Transverse colon (tissue), 4 donors: ENCODE data around the gene KRTAP21-2. TPM values are rescaled to one million over a fixed set of nuclear protein-coding genes. Genes with fewer than 3 reads are reported as not detected.
"Not testable (repeated sequence)": the region's sequence is repeated elsewhere in the genome, so short reads cannot be mapped to it uniquely, and the experiment has no call there.

ENCODE experiments used
- DNase-seq: peaks from one replicate; pipeline ENCODE4 v3.0.0-alpha.2; 2019
- H3K27ac ChIP-seq, 4 donors: fragments of 200-600 bp; sonication (generic); 2 replicates each; pipeline ENCODE4 v1.5.1; 2016 to 2018; ENCODE audit warnings: inconsistent platforms in 4 of 4
- H3K27me3 ChIP-seq: fragments of 200-600 bp; sonication (generic); 2 replicates; pipeline ENCODE4 v1.5.1; 2017; ENCODE audit warnings: inconsistent platforms
- H3K36me3 ChIP-seq, 4 donors: fragments of 200-600 bp; sonication (generic); 2 replicates each; pipeline ENCODE4 v1.5.1; 2017 to 2019; ENCODE audit warnings: inconsistent platforms in 4 of 4
- H3K4me1 ChIP-seq, 4 donors: fragments of 200-600 bp; sonication (generic); 2 replicates each; pipeline ENCODE4 v1.5.1; 2017 to 2020; ENCODE audit warnings: inconsistent platforms in 4 of 4
- H3K4me3 ChIP-seq, 4 donors: fragments of 200-600 bp; sonication (generic); 1 replicate in 1 of 4; 2 replicates in 3 of 4; pipeline versions ENCODE4 v1.5.1 to v1.6.1; 2017 to 2019; ENCODE audit warnings: inconsistent platforms in 4 of 4
- H3K9me3 ChIP-seq, 2 donors: fragments of 200-600 bp; sonication (generic); 2 replicates each; pipeline ENCODE4 v1.5.1; 2017 to 2019; ENCODE audit warnings: inconsistent platforms in 2 of 2
- EP300 ChIP-seq: sonication (generic); formaldehyde crosslinking; IDR thresholded peaks from one replicate; pipeline ENCODE4 v1.6.1; 2017; ENCODE audit warnings: antibody characterized with exemption, low read depth
- POLR2A ChIP-seq: fragments of 450-650 bp; IDR thresholded peaks from one replicate; pipeline ENCODE4 v1.6.1; 2016; ENCODE audit warnings: antibody characterized with exemption, mild to moderate bottlenecking, moderate library complexity
- POLR2AphosphoS5 ChIP-seq, 3 donors: sonication (generic); formaldehyde crosslinking; IDR thresholded peaks; one replicate each; pipeline ENCODE4 v1.6.1; 2016; ENCODE audit warnings: antibody characterized with exemption in 3 of 3
- WGBS, 2 donors: methylation state at CpG; one replicate each; pipeline ENCODE4 v1.1.5; 2018; ENCODE audit warnings: low coverage in 1 of 2; 5-methylcytosine and 5-hydroxymethylcytosine counted together
- in situ Hi-C, 4 donors: fragments of 200-750 bp; cut with MboI; loops; one replicate each; pipeline versions ENCODE4 v1.15.0 to v1.15.1; 2017; ENCODE audit warnings: low sequenced_read_pairs in 3 of 4, low pct_ligation_motif_present in 1 of 4, low pct_unique_long_range_greater_than_20kb in 1 of 4
- intact Hi-C: fragments of 100-400 bp; cut with DNase I; formaldehyde crosslinking; loops from one replicate; pipeline ENCODE4 v1.15.1; 2023; ENCODE audit warnings: low total_unique reads
- total RNA-seq, 4 donors: library from RNA; depleted of rRNA; stranded (reverse); fragments of >200 nt; gene quantifications; one replicate each; pipeline ENCODE4 v1.1.0, GENCODE V29; 2016
- TF ChIP-seq, protein P1 (sequence below), 5 experiments: fragments of 200-600 bp in 3 of 5; fragments of 450-650 bp in 2 of 5; sonication (generic) in 3 of 5; IDR thresholded peaks; 1 replicate in 2 of 5; 2 replicates in 3 of 5; pipeline ENCODE4 v1.5.1; 2016 to 2017; ENCODE audit warnings: antibody characterized with exemption in 5 of 5, inconsistent platforms in 3 of 5, mild to moderate bottlenecking in 2 of 5, moderate library complexity in 1 of 5

The KRTAP21-2 gene
- total RNA-seq, 4 donors from 2014 or later, result not detected

DNA sequence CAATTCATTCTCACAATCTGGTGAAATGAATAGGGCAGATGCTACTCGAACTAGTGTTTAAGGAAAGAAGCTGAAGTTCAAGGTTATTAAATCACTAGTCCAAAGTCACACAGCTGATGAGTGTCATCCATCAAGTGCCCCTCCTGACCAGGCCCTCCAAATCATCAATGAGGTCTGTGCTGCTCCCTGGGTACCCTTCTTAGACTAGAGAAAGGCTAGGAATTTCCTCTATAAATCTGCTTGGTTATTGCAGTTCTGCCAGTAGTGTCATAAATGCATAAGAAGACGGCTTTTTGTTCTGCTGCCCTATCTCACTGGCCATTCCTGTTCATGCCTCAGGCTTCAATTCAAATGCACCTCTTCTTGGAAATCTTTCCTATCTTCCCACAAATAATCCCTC lies 13.7 kb upstream of the KRTAP21-2 start:
- H3K4me3 ChIP-seq, result no peak overlapping the region
- DNase-seq, result no peak
- no peak overlapping the region for H3K27ac ChIP-seq
- TF ChIP-seq EP300, result no peak
- no peaks in the 10 kb centered on the region for H3K36me3 ChIP-seq
- 35 to 55% methylated on average over 2 of the region's 2 CpGs for WGBS, 2 donors
- in situ Hi-C loops (no loop called here), intact Hi-C loops (no loop called here)
- H3K27me3 ChIP-seq, result no peaks in the 10 kb centered on the region
- H3K4me1 ChIP-seq, result no peaks in the 10 kb centered on the region
- no peaks in the 10 kb centered on the region for H3K9me3 ChIP-seq

DNA sequence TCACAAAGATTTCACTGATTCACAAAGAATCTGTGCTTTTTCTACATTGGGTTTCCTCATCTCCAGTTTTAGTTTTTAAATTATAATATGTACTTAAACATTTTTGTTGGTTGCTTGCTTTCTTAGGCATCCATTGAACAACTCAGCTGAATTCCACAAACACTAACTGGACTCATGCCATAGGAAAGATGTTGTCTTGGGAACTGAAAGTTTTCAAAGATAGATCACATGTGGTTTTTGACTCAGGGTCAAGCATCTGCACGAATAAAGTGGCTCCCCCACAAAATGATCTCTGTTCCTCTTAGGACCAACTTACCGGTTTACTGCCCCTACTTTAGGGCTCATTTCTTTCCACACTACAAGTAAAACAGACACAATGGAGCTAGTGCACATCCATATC lies 11.2 kb upstream of the KRTAP21-2 start:
- Histone ChIP-seq H3K4me1 (no peaks in the 10 kb centered on the region), H3K4me3 (no peak overlapping the region), H3K9me3 (no peaks in the 10 kb centered on the region), H3K27me3 (no peaks in the 10 kb centered on the region), H3K27ac (no peak overlapping the region), H3K36me3 (no peaks in the 10 kb centered on the region)
- DNase-seq, result no peak
- in situ Hi-C loops, result no loop called here
- intact Hi-C loops, result no loop called here
- WGBS, 2 donors, result 70% methylated on average over 2 of the region's 2 CpGs; no CpG with 5 or more reads in 1 of the 2 donors
- TF ChIP-seq EP300, result no peak
- TF ChIP-seq POLR2AphosphoS5 (IDR thresholded peaks at IDR 0.05), result no peak

DNA sequence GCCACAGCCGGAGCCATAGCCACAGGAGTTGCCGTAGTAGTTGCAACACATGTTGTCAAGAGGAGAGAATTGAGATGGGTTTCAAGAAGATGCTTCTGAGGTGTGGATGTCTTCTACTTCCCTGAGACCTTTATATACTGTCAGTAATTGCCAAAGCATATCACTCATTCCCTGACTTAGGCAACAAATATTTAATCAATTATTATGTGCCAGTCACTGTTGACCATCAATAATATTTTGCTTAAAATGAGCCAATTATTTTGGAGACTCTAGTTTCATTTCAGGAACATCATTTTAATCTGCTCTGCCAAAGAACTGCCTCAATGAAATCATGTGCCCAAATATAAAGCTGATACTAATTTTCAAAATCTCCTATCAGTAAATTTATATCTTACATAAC lies 8.3 kb upstream of the KRTAP21-2 start, which contains the start of gene KRTAP21-1:
Gene KRTAP21-1 (minus strand): TSS at position 101 of the 400 bp plus-strand sequence. CDS start 50 bp downstream, at position 51.
- DNase-seq, H3K36me3 ChIP-seq, H3K4me1 ChIP-seq, in situ Hi-C loops, intact Hi-C loops, H3K27me3 ChIP-seq, H3K9me3 ChIP-seq, H3K4me3 ChIP-seq, H3K27ac ChIP-seq: not testable (repeated sequence)
- 90% methylated on average over 2 of the region's 2 CpGs; no CpG with 5 or more reads in 1 of the 2 donors for WGBS, 2 donors

DNA sequence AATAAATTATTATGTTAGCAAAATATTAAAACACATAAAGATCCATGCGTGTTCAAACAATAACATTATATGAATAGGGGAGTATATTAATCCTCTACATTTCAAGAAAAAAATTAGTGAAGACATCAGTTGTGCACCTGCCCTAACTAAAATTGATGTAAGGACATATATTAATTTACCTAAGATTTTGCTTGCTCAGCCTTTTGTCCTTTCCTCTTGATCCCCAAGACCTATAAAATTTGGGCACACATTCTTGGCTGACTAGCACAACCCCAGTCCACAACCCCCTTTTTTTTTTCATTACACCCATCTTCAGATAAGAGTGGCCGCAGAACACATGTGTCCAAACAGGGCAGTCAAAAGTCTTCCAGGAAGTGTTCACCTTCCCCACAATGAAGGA lies 6.6 kb downstream of the KRTAP21-2 start:
- no peak for DNase-seq
- in situ Hi-C loops, result no loop called here
- H3K36me3 ChIP-seq, result no peaks in the 10 kb centered on the region
- no peaks in the 10 kb centered on the region for H3K27me3 ChIP-seq
- H3K27ac ChIP-seq, result no peak overlapping the region
- 87 to 93% methylated on average over 2 of the region's 2 CpGs for WGBS, 2 donors
- intact Hi-C loops, result no loop called here
- TF ChIP-seq, protein P1, sequence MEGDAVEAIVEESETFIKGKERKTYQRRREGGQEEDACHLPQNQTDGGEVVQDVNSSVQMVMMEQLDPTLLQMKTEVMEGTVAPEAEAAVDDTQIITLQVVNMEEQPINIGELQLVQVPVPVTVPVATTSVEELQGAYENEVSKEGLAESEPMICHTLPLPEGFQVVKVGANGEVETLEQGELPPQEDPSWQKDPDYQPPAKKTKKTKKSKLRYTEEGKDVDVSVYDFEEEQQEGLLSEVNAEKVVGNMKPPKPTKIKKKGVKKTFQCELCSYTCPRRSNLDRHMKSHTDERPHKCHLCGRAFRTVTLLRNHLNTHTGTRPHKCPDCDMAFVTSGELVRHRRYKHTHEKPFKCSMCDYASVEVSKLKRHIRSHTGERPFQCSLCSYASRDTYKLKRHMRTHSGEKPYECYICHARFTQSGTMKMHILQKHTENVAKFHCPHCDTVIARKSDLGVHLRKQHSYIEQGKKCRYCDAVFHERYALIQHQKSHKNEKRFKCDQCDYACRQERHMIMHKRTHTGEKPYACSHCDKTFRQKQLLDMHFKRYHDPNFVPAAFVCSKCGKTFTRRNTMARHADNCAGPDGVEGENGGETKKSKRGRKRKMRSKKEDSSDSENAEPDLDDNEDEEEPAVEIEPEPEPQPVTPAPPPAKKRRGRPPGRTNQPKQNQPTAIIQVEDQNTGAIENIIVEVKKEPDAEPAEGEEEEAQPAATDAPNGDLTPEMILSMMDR (IDR thresholded peaks at IDR 0.05), result no peak
- no peak for TF ChIP-seq POLR2A
- H3K9me3 ChIP-seq, result no peaks in the 10 kb centered on the region
- H3K4me3 ChIP-seq, result no peak overlapping the region
- no peaks in the 10 kb centered on the region for H3K4me1 ChIP-seq

DNA sequence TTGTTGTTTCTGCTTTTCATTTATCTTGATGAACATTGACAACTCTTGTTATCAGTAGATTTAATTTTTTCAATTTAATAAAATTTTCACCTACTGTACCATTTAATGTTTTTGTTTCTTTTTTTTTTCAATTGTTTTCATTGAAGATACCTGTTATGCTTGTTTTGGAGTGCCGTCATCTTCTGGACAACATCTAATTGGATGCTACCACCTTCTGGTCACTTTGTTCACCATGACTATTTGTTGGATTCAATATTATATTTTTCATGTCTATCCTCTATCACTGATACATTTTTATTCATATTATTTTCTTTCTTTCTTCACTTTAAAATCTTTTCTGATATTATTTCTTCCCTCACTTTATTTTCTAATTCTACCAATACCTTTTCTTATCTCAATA lies 14.0 kb downstream of the KRTAP21-2 start:
- intact Hi-C loops, result no loop called here
- TF ChIP-seq POLR2A (no peak), EP300 (no peak), POLR2AphosphoS5 (IDR thresholded peaks at IDR 0.05) (no peak)
- TF ChIP-seq, protein P1 (IDR thresholded peaks at IDR 0.05), result no peak
- Histone ChIP-seq H3K4me3 (no peak overlapping the region), H3K36me3 (no peaks in the 10 kb centered on the region), H3K27ac (no peak overlapping the region), H3K4me1 (no peaks in the 10 kb centered on the region), H3K27me3 (no peaks in the 10 kb centered on the region), H3K9me3 (no peaks in the 10 kb centered on the region)
- in situ Hi-C loops, result no loop called here
- no peak for DNase-seq
- WGBS, 2 donors, result 64 to 71% methylated on average over 1 of the region's 1 CpG

DNA sequence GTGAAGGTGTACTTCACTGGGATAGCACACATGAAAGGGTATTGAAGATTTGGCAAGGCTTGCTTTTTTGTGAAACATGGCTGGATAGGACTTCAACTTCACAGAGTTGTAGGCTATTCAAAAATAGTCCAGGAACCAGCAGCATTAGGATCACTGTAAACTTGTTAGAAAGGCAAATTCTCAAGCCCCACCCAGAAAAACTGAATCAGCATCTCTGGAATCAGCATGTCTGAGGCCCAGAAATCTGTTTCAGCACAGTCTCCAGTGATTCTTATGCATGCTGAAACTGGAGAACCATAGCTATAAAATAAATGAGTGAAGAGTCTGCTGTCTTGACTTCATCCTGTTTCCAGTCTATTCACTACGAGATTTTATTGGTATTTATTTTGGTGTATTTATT lies 20.3 kb downstream of the KRTAP21-2 start:
- no peaks in the 10 kb centered on the region for H3K4me1 ChIP-seq
- TF ChIP-seq POLR2A, result no peak
- TF ChIP-seq POLR2AphosphoS5 (IDR thresholded peaks at IDR 0.05), result no peak
- TF ChIP-seq, protein P1 (IDR thresholded peaks at IDR 0.05), result no peak
- TF ChIP-seq EP300, result no peak
- H3K9me3 ChIP-seq, result peaks cover 3 to 5% of the 10 kb centered on the region in 2 donors
- H3K36me3 ChIP-seq, result no peaks in the 10 kb centered on the region
- in situ Hi-C loops (no loop called here), intact Hi-C loops (no loop called here)
- H3K4me3 ChIP-seq, result no peak overlapping the region
- H3K27me3 ChIP-seq, result no peaks in the 10 kb centered on the region
- H3K27ac ChIP-seq, result no peak overlapping the region
- DNase-seq, result no peak
- WGBS, 2 donors, result 13 to 35% methylated on average over 1 of the region's 1 CpG
